ACC112 (cell line): ENCODE results near the gene RPN1.
A peak's percentile ranks its signal among the peaks of the same experiment; 100 is the strongest.

Experiments used
- H2AFZ ChIP-seq: fragments of 200-600 bp; sonication (generic); one replicate; pipeline ENCODE4 v1.6.0; 2017; ENCODE audit warnings: antibody characterized with exemption, low read length; ENCODE audit not compliant: unreplicated experiment
- H3K27ac ChIP-seq: fragments of 200-600 bp; sonication (generic); 2 replicates; pipeline ENCODE4 v1.5.1; 2014; ENCODE audit warnings: low read depth, mild to moderate bottlenecking, antibody characterized with exemption, low read length, moderate library complexity
- H3K27me3 ChIP-seq: fragments of 200-600 bp; sonication (generic); 2 replicates; pipeline ENCODE4 v1.6.1; 2014; ENCODE audit warnings: mild to moderate bottlenecking, antibody characterized with exemption, low read length, moderate library complexity, mixed read lengths; ENCODE audit not compliant: insufficient read depth
- H3K36me3 ChIP-seq: fragments of 200-600 bp; sonication (generic); 2 replicates; pipeline ENCODE4 v1.6.1; 2016; ENCODE audit warnings: mild to moderate bottlenecking, antibody characterized with exemption, low read length, moderate library complexity, mixed read lengths; ENCODE audit not compliant: insufficient read depth
- H3K4me1 ChIP-seq: fragments of 200-600 bp; sonication (generic); one replicate; pipeline ENCODE4 v1.6.1; 2016; ENCODE audit warnings: low read length, mixed read lengths; ENCODE audit not compliant: insufficient read depth, unreplicated experiment, control insufficient read depth
- H3K4me3 ChIP-seq: fragments of 200-600 bp; sonication (generic); 2 replicates; pipeline ENCODE4 v1.5.1; 2014; ENCODE audit warnings: mild to moderate bottlenecking, low read depth, low read length
- H3K79me2 ChIP-seq: fragments of 200-600 bp; sonication (generic); one replicate; pipeline ENCODE4 v1.6.0; 2016; ENCODE audit warnings: low read length; ENCODE audit not compliant: control insufficient read depth, unreplicated experiment, insufficient read depth

Gene RPN1

GRCh38 chr3:128620268-128620691, 30.3 kb downstream of the RPN1 start:
- Histone ChIP-seq H3K36me3 (peaks cover 40% of the 10 kb centered on the region), H3K4me1 (peaks cover 65% of the 10 kb centered on the region), H3K79me2 (peaks cover 54% of the 10 kb centered on the region), H3K27me3 (no peaks in the 10 kb centered on the region), H3K4me3 (no peak overlapping the region), H3K27ac (peak overlapping the region; percentile 92), H2AFZ (no peak overlapping the region)

GRCh38 chr3:128619146-128619890, 31.3 kb downstream of the RPN1 start:
- Histone ChIP-seq H3K4me3 (peak overlapping the region; percentile 75), H3K36me3 (peaks cover 31% of the 10 kb centered on the region), H3K27ac (peak overlapping the region; percentile 92), H2AFZ (no peak overlapping the region), H3K79me2 (peaks cover 51% of the 10 kb centered on the region), H3K4me1 (peaks cover 55% of the 10 kb centered on the region), H3K27me3 (no peaks in the 10 kb centered on the region)

- H3K27me3 ChIP-seq = no peaks in the 10 kb centered on the region
- peaks cover 48% of the 10 kb centered on the region for H3K79me2 ChIP-seq
- H3K27ac ChIP-seq = peak overlapping the region; percentile 92
- H3K4me1 ChIP-seq = peaks cover 46% of the 10 kb centered on the region
- no peak overlapping the region for H2AFZ ChIP-seq
- H3K36me3 ChIP-seq = peaks cover 29% of the 10 kb centered on the region
- H3K4me3 ChIP-seq = peak overlapping the region; percentile 75
These were observed 32.3 kb downstream of the RPN1 start for GRCh38 chr3:128618398-128618726.

- Histone ChIP-seq H3K79me2 (peaks cover 42% of the 10 kb centered on the region), H3K36me3 (peaks cover 29% of the 10 kb centered on the region), H3K27ac (peak overlapping the region; percentile 92), H2AFZ (no peak overlapping the region), H3K27me3 (no peaks in the 10 kb centered on the region), H3K4me3 (peak overlapping the region; percentile 75), H3K4me1 (peaks cover 40% of the 10 kb centered on the region)
These were observed 32.8 kb downstream of the RPN1 start for GRCh38 chr3:128617557-128618397.

GRCh38 chr3:128617270-128617556, 33.4 kb downstream of the RPN1 start:
- H3K36me3 ChIP-seq = peaks cover 27% of the 10 kb centered on the region
- H3K27ac ChIP-seq = peak overlapping the region; percentile 8; the same call in 1 of the 2 replicates
- peak overlapping the region; percentile 58 for H3K4me3 ChIP-seq
- H2AFZ ChIP-seq = no peak overlapping the region
- peaks cover 38% of the 10 kb centered on the region for H3K79me2 ChIP-seq
- no peaks in the 10 kb centered on the region for H3K27me3 ChIP-seq
- H3K4me1 ChIP-seq = peaks cover 39% of the 10 kb centered on the region

- peak overlapping the region; percentile 58 for H3K4me3 ChIP-seq
- peaks cover 22% of the 10 kb centered on the region for H3K36me3 ChIP-seq
- no peak overlapping the region for H3K27ac ChIP-seq
- peaks cover 32% of the 10 kb centered on the region for H3K79me2 ChIP-seq
- no peak overlapping the region for H2AFZ ChIP-seq
- H3K27me3 ChIP-seq = no peaks in the 10 kb centered on the region
- H3K4me1 ChIP-seq = peaks cover 35% of the 10 kb centered on the region
These were observed 33.9 kb downstream of the RPN1 start for GRCh38 chr3:128616516-128617269.

GRCh38 chr3:128614076-128614475, 36.5 kb downstream of the RPN1 start:
- Histone ChIP-seq H3K4me1 (peaks cover 11% of the 10 kb centered on the region), H3K36me3 (peaks cover 5% of the 10 kb centered on the region; the same call in 1 of the 2 replicates), H3K27me3 (no peaks in the 10 kb centered on the region), H2AFZ (no peak overlapping the region), H3K4me3 (no peak overlapping the region), H3K27ac (no peak overlapping the region), H3K79me2 (peaks cover 23% of the 10 kb centered on the region)

GRCh38 chr3:128613083-128613829, 37.4 kb downstream of the RPN1 start:
- H3K27ac ChIP-seq = no peak overlapping the region
- H2AFZ ChIP-seq = no peak overlapping the region
- no peak overlapping the region for H3K4me3 ChIP-seq
- peaks cover 16% of the 10 kb centered on the region for H3K79me2 ChIP-seq
- H3K4me1 ChIP-seq = peaks cover 2% of the 10 kb centered on the region
- H3K36me3 ChIP-seq = no peaks in the 10 kb centered on the region
- H3K27me3 ChIP-seq = no peaks in the 10 kb centered on the region

- no peaks in the 10 kb centered on the region for H3K27me3 ChIP-seq
- H3K27ac ChIP-seq = no peak overlapping the region
- H2AFZ ChIP-seq = no peak overlapping the region
These were observed 40.1 kb downstream of the RPN1 start for GRCh38 chr3:128610451-128611070.

GRCh38 chr3:128609294-128609693, 41.3 kb downstream of the RPN1 start:
- no peak overlapping the region for H3K4me3 ChIP-seq
- H3K27ac ChIP-seq = no peak overlapping the region
- no peaks in the 10 kb centered on the region for H3K27me3 ChIP-seq
- no peaks in the 10 kb centered on the region for H3K79me2 ChIP-seq
- no peaks in the 10 kb centered on the region for H3K36me3 ChIP-seq
- no peaks in the 10 kb centered on the region for H3K4me1 ChIP-seq
- H2AFZ ChIP-seq = no peak overlapping the region

More at GRCh38 chr3:128610451-128611070, 40.1 kb downstream of the RPN1 start:
- Histone ChIP-seq H3K4me1 (no peaks in the 10 kb centered on the region), H3K79me2 (no peaks in the 10 kb centered on the region), H3K4me3 (no peak overlapping the region), H3K36me3 (no peaks in the 10 kb centered on the region)
